ENCODE measurements around the gene SLC7A6. TPM values are rescaled to one million over a fixed set of nuclear protein-coding genes. Genes with fewer than 3 reads are reported as not detected.

SLC7A6 gene
- total and polyA plus RNA-seq, 10 of the 15 experiments (the other 5 are each of a cell fraction or from before 2014, with no cell fraction given): 8.2 to 60.4 (median 28.6) TPM

DNA sequence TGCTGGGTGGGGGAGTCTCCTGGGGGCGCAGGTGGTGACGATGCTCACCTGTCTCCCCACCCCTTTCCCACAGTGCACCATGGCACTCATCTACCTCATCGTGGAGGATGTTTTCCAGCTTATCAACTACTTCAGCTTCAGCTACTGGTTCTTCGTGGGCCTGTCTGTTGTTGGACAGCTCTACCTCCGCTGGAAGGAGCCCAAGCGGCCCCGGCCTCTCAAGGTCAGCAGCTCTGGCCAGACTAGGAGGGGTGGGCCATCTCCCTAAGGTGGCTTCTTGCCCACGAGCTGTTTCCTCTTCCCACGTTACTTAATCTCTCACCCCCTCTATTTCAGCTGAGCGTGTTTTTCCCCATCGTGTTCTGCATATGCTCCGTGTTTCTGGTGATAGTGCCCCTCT lies 32.0 kb downstream of the SLC7A6 start:
- no peak for FAIRE-seq
- no TSS peak for BruUV-seq (replicated peaks)
- peaks cover 36 to 39% of the 10 kb centered on the region in 2 experiments for H3K36me3 ChIP-seq (ENCODE audit: control insufficient read depth in 2 of 2, insufficient read depth in 2 of 2, low read length in 1 of 2)
- POLR2A ChIA-PET: interaction anchor here (1.5 kb wide), 1 partner anchor 23 kb away, joined by 3 read pairs; no protein-coding TSS in a partner anchor
- no peaks in the 10 kb centered on the region for H3K4me1 ChIP-seq (ENCODE audit: control insufficient read depth, insufficient read depth, low read length)
- SMC1A ChIA-PET (ENCODE audit: uncharacterized antibody, unreplicated experiment): interaction anchor here (1.6 to 2.3 kb wide), 3 partner anchors 25 to 35 kb away, joined by 5 to 7 read pairs (median 6); no protein-coding TSS in a partner anchor
- WGBS (ENCODE audit: insufficient coverage, insufficient replicate concordance, low lambda C conversion rate, missing lambda C conversion rate): 91% methylated on average over 12 of the region's 12 CpGs
- CTCF ChIA-PET: interaction anchor here (1.3 to 2.8 kb wide), 5 partner anchors 9 to 225 kb away, joined by 3 to 16 read pairs (median 3); partner anchors contain the start of gene SLC7A6
- H3K9ac ChIP-seq (ENCODE audit: control insufficient read depth, insufficient read depth, low read length): no peak overlapping the region
- H3K27ac ChIP-seq (ENCODE audit: control insufficient read depth, insufficient read depth): no peak overlapping the region
- TF ChIP-seq SREBF2 (IDR thresholded peaks at IDR 0.05; ENCODE audit: low read length) (no peak), POLR2AphosphoS5 (IDR thresholded peaks at IDR 0.05; ENCODE audit: low read length) (0 out of 2 replicates have a peak, but pooled peaks have one; percentile 39)
- no peaks in the 10 kb centered on the region; the same call in 1 of the 2 replicates for H4K20me1 ChIP-seq (ENCODE audit: control insufficient read depth, insufficient read depth)
- no peaks in the 10 kb centered on the region for H3K27me3 ChIP-seq (replicated peaks in 1 of 2; ENCODE audit: control insufficient read depth in 2 of 2, insufficient read depth in 2 of 2, low read length in 1 of 2)
- H3K9me3 ChIP-seq (replicated peaks; ENCODE audit: control insufficient read depth, insufficient read depth, low read length): no peaks in the 10 kb centered on the region
- in situ Hi-C loops (cut with MboI): no loop called here
- H2AFZ ChIP-seq (ENCODE audit: control insufficient read depth, low read depth, low read length): no peak overlapping the region
- ATAC-seq: no peak
- H3K79me2 ChIP-seq (ENCODE audit: control insufficient read depth, insufficient read depth, low read length): peaks cover 2% of the 10 kb centered on the region; the same call in 1 of the 2 replicates
- no peak overlapping the region for H3K4me2 ChIP-seq (ENCODE audit: control insufficient read depth, insufficient read depth)
- RAD21 ChIA-PET (ENCODE audit: unreplicated experiment): interaction anchor here (0.6 kb wide), 1 partner anchor 233 kb away, joined by 3 read pairs; no protein-coding TSS in a partner anchor
- no peak for DNase-seq (ENCODE audit: low read depth, low spot score)
- intact Hi-C loops (cut with micrococcal nuclease; ENCODE audit: unreplicated experiment): no loop called here
- H3K4me3 ChIP-seq: no peak overlapping the region

DNA sequence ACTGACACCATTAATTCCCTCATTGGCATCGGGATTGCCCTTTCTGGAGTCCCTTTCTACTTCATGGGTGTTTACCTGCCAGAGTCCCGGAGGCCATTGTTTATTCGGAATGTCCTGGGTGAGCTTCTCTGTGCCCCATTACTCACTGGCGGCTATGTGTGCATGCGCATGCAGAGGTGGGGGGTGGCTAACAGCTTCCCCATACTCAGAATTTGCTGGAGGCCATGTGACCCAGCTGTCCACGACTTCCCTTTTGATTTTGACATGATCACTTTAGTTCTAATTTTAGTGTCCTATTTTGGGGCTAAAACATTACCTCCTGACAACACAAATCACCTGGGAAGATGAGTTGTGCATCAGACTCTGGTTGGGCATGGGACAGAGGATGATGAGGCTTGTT lies 32.4 kb downstream of the SLC7A6 start:
- in situ Hi-C loops (cut with MboI): no loop called here
- RAD21 ChIA-PET (ENCODE audit: unreplicated experiment): interaction anchor here (0.6 to 1.4 kb wide), 4 partner anchors 14 to 232 kb away, joined by 3 to 4 read pairs (median 3); partner anchors contain the start of genes PRMT7, SLC7A6 and SLC7A6OS
- BruUV-seq (replicated peaks): no TSS peak
- Histone ChIP-seq H3K79me2 (ENCODE audit: control insufficient read depth, insufficient read depth, low read length) (peaks cover 2% of the 10 kb centered on the region; the same call in 1 of the 2 replicates), H3K9me3 (replicated peaks; ENCODE audit: control insufficient read depth, insufficient read depth, low read length) (no peaks in the 10 kb centered on the region), H2AFZ (ENCODE audit: control insufficient read depth, low read depth, low read length) (no peak overlapping the region), H3K4me3 (no peak overlapping the region), H3K36me3 (ENCODE audit: control insufficient read depth in 2 of 2, insufficient read depth in 2 of 2, low read length in 1 of 2) (peaks cover 33 to 35% of the 10 kb centered on the region in 2 experiments), H3K4me1 (ENCODE audit: control insufficient read depth, insufficient read depth, low read length) (no peaks in the 10 kb centered on the region), H3K27me3 (replicated peaks in 1 of 2; ENCODE audit: control insufficient read depth in 2 of 2, insufficient read depth in 2 of 2, low read length in 1 of 2) (no peaks in the 10 kb centered on the region), H3K27ac (ENCODE audit: control insufficient read depth, insufficient read depth) (no peak overlapping the region), H3K4me2 (ENCODE audit: control insufficient read depth, insufficient read depth) (no peak overlapping the region), H3K9ac (ENCODE audit: control insufficient read depth, insufficient read depth, low read length) (no peak overlapping the region), H4K20me1 (ENCODE audit: control insufficient read depth, insufficient read depth) (no peaks in the 10 kb centered on the region; the same call in 1 of the 2 replicates)
- FAIRE-seq (no peak), ATAC-seq (no peak), DNase-seq (ENCODE audit: low read depth, low spot score) (no peak)
- POLR2A ChIA-PET: interaction anchor here (0.6 kb wide), 1 partner anchor 12 kb away, joined by 3 read pairs; no protein-coding TSS in a partner anchor
- WGBS (ENCODE audit: insufficient coverage, insufficient replicate concordance, low lambda C conversion rate, missing lambda C conversion rate): 82% methylated on average over 6 of the region's 6 CpGs
- SMC1A ChIA-PET (ENCODE audit: uncharacterized antibody, unreplicated experiment): interaction anchor here (1.6 to 2.3 kb wide), 3 partner anchors 25 to 35 kb away, joined by 5 to 7 read pairs (median 6); no protein-coding TSS in a partner anchor
- intact Hi-C loops (cut with micrococcal nuclease; ENCODE audit: unreplicated experiment): no loop called here
- CTCF ChIA-PET: interaction anchor here (1.0 to 1.5 kb wide), 5 partner anchors 8 to 225 kb away, joined by 3 to 4 read pairs (median 3); no protein-coding TSS in a partner anchor
- TF ChIP-seq SIN3A (IDR thresholded peaks at IDR 0.05; ENCODE audit: low read depth, low read length): no peak
- TF ChIP-seq, protein P1, sequence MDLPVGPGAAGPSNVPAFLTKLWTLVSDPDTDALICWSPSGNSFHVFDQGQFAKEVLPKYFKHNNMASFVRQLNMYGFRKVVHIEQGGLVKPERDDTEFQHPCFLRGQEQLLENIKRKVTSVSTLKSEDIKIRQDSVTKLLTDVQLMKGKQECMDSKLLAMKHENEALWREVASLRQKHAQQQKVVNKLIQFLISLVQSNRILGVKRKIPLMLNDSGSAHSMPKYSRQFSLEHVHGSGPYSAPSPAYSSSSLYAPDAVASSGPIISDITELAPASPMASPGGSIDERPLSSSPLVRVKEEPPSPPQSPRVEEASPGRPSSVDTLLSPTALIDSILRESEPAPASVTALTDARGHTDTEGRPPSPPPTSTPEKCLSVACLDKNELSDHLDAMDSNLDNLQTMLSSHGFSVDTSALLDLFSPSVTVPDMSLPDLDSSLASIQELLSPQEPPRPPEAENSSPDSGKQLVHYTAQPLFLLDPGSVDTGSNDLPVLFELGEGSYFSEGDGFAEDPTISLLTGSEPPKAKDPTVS (IDR thresholded peaks at IDR 0.05; ENCODE audit: low read depth, low read length): no peak
- TF ChIP-seq, protein P2, sequence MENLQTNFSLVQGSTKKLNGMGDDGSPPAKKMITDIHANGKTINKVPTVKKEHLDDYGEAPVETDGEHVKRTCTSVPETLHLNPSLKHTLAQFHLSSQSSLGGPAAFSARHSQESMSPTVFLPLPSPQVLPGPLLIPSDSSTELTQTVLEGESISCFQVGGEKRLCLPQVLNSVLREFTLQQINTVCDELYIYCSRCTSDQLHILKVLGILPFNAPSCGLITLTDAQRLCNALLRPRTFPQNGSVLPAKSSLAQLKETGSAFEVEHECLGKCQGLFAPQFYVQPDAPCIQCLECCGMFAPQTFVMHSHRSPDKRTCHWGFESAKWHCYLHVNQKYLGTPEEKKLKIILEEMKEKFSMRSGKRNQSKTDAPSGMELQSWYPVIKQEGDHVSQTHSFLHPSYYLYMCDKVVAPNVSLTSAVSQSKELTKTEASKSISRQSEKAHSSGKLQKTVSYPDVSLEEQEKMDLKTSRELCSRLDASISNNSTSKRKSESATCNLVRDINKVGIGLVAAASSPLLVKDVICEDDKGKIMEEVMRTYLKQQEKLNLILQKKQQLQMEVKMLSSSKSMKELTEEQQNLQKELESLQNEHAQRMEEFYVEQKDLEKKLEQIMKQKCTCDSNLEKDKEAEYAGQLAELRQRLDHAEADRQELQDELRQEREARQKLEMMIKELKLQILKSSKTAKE (IDR thresholded peaks at IDR 0.05; ENCODE audit: low read depth, poor library complexity, severe bottlenecking): no peak
- TF ChIP-seq ESRRA (IDR thresholded peaks at IDR 0.05; ENCODE audit: low read length): no peak
- TF ChIP-seq, protein P3, sequence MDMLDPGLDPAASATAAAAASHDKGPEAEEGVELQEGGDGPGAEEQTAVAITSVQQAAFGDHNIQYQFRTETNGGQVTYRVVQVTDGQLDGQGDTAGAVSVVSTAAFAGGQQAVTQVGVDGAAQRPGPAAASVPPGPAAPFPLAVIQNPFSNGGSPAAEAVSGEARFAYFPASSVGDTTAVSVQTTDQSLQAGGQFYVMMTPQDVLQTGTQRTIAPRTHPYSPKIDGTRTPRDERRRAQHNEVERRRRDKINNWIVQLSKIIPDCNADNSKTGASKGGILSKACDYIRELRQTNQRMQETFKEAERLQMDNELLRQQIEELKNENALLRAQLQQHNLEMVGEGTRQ (IDR thresholded peaks at IDR 0.05; ENCODE audit: borderline replicate concordance, low read depth, low read length): no peak
- TF ChIP-seq FOXK2 (IDR thresholded peaks at IDR 0.05): no peak
- TF ChIP-seq RB1 (IDR thresholded peaks at IDR 0.05; ENCODE audit: borderline replicate concordance): no peak
- TF ChIP-seq MEF2A (IDR thresholded peaks at IDR 0.05; ENCODE audit: insufficient read depth, low read depth, low read length): no peak
- no peak for TF ChIP-seq FOXM1 (IDR thresholded peaks at IDR 0.05; ENCODE audit: low read depth, low read length)
- no peak for TF ChIP-seq STAT1 (conservative IDR thresholded peaks at IDR 0.05)
- no peak for TF ChIP-seq ZNF622 (IDR thresholded peaks at IDR 0.05)

Data from GM12878 (cell line).